Renal pelvis (tissue), 3 donors: Measurements from ENCODE around the gene PET117. TPM values are rescaled to one million over a fixed set of nuclear protein-coding genes. Genes with fewer than 3 reads are reported as not detected.

Source experiments
- polyA plus RNA-seq, 3 donors: library from polyadenylated mRNA; unstranded; fragments of 120-200 nt; gene quantifications; one replicate each; pipeline ENCODE4 v1.2.1, GENCODE V29; 2013; ENCODE audit not compliant: insufficient read length in 3 of 3

The PET117 gene
- polyA plus RNA-seq, 3 donors, result 15.3 to 19.1 (median 15.8) TPM

Other genes starting within 250 kb of the PET117 start
- gene SNX5, start 169.1 kb upstream of the PET117 start, polyA plus RNA-seq, result 100 to 1,000 TPM; 202 to 251 (median 232) TPM
- 10 to 100 TPM; 38.9 to 47.0 (median 46.7) TPM for gene MGME1, start 168.8 kb upstream of the PET117 start, polyA plus RNA-seq
- 1 to 10 TPM; 1.0 to 1.5 (median 1.1) TPM for gene OVOL2, start 79.9 kb upstream of the PET117 start, polyA plus RNA-seq
- 10 to 100 TPM; 28.2 to 30.2 (median 29.7) TPM for gene KAT14, start within 50 bp of the PET117 start, polyA plus RNA-seq
- 10 to 100 TPM; 27.7 to 35.8 (median 35.1) TPM for gene ZNF133, start 150.7 kb downstream of the PET117 start, polyA plus RNA-seq